MM.1S (cell line): ENCODE results near the gene PRDM12.

ENCODE experiments used
- DNase-seq: peaks from one replicate; pipeline ENCODE4 v3.0.0-alpha.2; 2015
- H2AFZ ChIP-seq: fragments of 300-600 bp; sonication (generic); 2 replicates; pipeline ENCODE4 v1.6.0; 2016; ENCODE audit warnings: antibody characterized with exemption, low read length
- H3F3A ChIP-seq: fragments of 300-600 bp; sonication (generic); 2 replicates; pipeline ENCODE4 v1.6.1; 2016; ENCODE audit warnings: mild to moderate bottlenecking, antibody characterized with exemption, low read length, moderate library complexity, mixed read lengths; ENCODE audit not compliant: insufficient read depth
- H3K27ac ChIP-seq: fragments of 300-600 bp; sonication (generic); 2 replicates; pipeline ENCODE4 v1.5.1; 2016; ENCODE audit warnings: mild to moderate bottlenecking, low read length
- H3K27me3 ChIP-seq: fragments of 300-600 bp; sonication (generic); replicated peaks from 2 replicates; pipeline ENCODE4 v1.6.0; 2016; ENCODE audit warnings: low read length; ENCODE audit not compliant: insufficient read depth
- H3K36me3 ChIP-seq: fragments of 300-600 bp; sonication (generic); replicated peaks from 2 replicates; pipeline ENCODE4 v1.6.1; 2016; ENCODE audit warnings: mild to moderate bottlenecking, low read length, mixed read lengths; ENCODE audit not compliant: insufficient read depth
- H3K4me1 ChIP-seq: fragments of 300-600 bp; sonication (generic); 2 replicates; pipeline ENCODE4 v1.6.1; 2016; ENCODE audit warnings: low read length, mixed read lengths
- H3K4me2 ChIP-seq: fragments of 300-600 bp; sonication (generic); 2 replicates; pipeline ENCODE4 v1.6.0; 2016; ENCODE audit warnings: low read depth, low read length
- H3K4me3 ChIP-seq: fragments of 300-600 bp; sonication (generic); 2 replicates; pipeline ENCODE4 v1.5.1; 2016; ENCODE audit warnings: low read length, mixed read lengths
- H3K79me2 ChIP-seq: fragments of 300-600 bp; sonication (generic); 2 replicates; pipeline ENCODE4 v1.6.1; 2016; ENCODE audit warnings: mixed run types, low read length, mixed read lengths
- H3K9ac ChIP-seq: fragments of 300-600 bp; sonication (generic); 2 replicates; pipeline ENCODE4 v1.6.1; 2016; ENCODE audit warnings: low read length, mixed read lengths
- H3K9me2 ChIP-seq: fragments of 300-600 bp; sonication (generic); replicated peaks from 2 replicates; pipeline ENCODE4 v1.6.1; 2016; ENCODE audit warnings: mild to moderate bottlenecking, low read length, mixed read lengths; ENCODE audit not compliant: insufficient read depth
- H3K9me3 ChIP-seq: fragments of 300-600 bp; sonication (generic); replicated peaks from 2 replicates; pipeline ENCODE4 v1.6.1; 2016; ENCODE audit warnings: mild to moderate bottlenecking, low read length, mixed read lengths; ENCODE audit not compliant: insufficient read depth
- H4K20me1 ChIP-seq: fragments of 300-600 bp; sonication (generic); 2 replicates; pipeline ENCODE4 v1.6.1; 2016; ENCODE audit warnings: mild to moderate bottlenecking, low read length, moderate library complexity, mixed read lengths; ENCODE audit not compliant: insufficient read depth
- EZH2 ChIP-seq: fragments of 300-600 bp; sonication (generic); optimal IDR thresholded peaks from 2 replicates; pipeline ENCODE3; 2017; ENCODE audit warnings: low read depth, mild to moderate bottlenecking, antibody characterized with exemption, low read length, mixed read lengths
- EZH2phosphoT487 ChIP-seq: fragments of 300-600 bp; sonication (generic); IDR thresholded peaks from 2 replicates; pipeline ENCODE4 v1.6.1; 2018; ENCODE audit warnings: antibody characterized with exemption, low read length
- TF ChIP-seq, protein P1 (sequence below): fragments of 300-600 bp; sonication (generic); IDR thresholded peaks from 2 replicates; pipeline ENCODE4 v1.5.1; 2016; ENCODE audit warnings: antibody characterized with exemption, low read length, mixed read lengths

PRDM12 gene

GRCh38 chr9:130696139-130696650 is 31.8 kb downstream of the PRDM12 start:
- H4K20me1 ChIP-seq: peaks cover 7% of the 10 kb centered on the region; the same call in 1 of the 2 replicates
- TF ChIP-seq, protein P1, sequence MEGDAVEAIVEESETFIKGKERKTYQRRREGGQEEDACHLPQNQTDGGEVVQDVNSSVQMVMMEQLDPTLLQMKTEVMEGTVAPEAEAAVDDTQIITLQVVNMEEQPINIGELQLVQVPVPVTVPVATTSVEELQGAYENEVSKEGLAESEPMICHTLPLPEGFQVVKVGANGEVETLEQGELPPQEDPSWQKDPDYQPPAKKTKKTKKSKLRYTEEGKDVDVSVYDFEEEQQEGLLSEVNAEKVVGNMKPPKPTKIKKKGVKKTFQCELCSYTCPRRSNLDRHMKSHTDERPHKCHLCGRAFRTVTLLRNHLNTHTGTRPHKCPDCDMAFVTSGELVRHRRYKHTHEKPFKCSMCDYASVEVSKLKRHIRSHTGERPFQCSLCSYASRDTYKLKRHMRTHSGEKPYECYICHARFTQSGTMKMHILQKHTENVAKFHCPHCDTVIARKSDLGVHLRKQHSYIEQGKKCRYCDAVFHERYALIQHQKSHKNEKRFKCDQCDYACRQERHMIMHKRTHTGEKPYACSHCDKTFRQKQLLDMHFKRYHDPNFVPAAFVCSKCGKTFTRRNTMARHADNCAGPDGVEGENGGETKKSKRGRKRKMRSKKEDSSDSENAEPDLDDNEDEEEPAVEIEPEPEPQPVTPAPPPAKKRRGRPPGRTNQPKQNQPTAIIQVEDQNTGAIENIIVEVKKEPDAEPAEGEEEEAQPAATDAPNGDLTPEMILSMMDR: no peak
- TF ChIP-seq EZH2phosphoT487 (no peak), EZH2 (no peak)
- no peak overlapping the region for H3K9ac ChIP-seq
- no peak for DNase-seq
- peaks cover 67% of the 10 kb centered on the region for H3K79me2 ChIP-seq
- no peaks in the 10 kb centered on the region for H3K9me3 ChIP-seq
- H3K27ac ChIP-seq: no peak overlapping the region
- H3K27me3 ChIP-seq: no peaks in the 10 kb centered on the region
- no peaks in the 10 kb centered on the region for H3K9me2 ChIP-seq
- no peak overlapping the region for H2AFZ ChIP-seq
- H3F3A ChIP-seq: no peaks in the 10 kb centered on the region
- no peak overlapping the region for H3K4me2 ChIP-seq
- H3K36me3 ChIP-seq: peaks cover 5% of the 10 kb centered on the region
- 0 out of 2 replicates have a peak, but pooled peaks cover 13% of the 10 kb centered on the region for H3K4me1 ChIP-seq
- no peak overlapping the region for H3K4me3 ChIP-seq

DNA sequence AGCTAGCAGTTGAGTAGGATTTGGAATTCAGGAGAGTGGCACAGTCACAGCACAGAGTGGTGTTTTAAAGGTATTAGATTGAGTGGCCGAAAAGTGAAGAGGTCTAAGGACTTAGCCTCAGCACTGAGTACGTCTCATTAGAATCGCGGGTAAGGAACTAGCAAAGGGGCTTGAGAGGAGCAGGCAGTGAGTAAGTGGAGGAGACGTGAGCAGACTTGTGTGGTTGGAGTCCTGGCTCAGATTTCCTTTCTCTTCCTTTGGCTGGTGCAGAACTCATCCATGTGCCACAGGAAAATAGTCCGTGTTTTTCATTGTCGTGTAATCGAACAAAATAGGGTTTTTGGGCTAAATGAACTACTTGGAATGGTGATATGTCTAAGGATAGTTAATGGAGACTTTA is 32.6 kb downstream of the PRDM12 start:
- Histone ChIP-seq H3K27me3 (no peaks in the 10 kb centered on the region), H2AFZ (no peak overlapping the region), H3K36me3 (peaks cover 12% of the 10 kb centered on the region), H4K20me1 (peaks cover 10% of the 10 kb centered on the region), H3K4me2 (no peak overlapping the region), H3K4me1 (0 out of 2 replicates have a peak, but pooled peaks cover 13% of the 10 kb centered on the region), H3K9me3 (no peaks in the 10 kb centered on the region), H3K9ac (no peak overlapping the region), H3K9me2 (no peaks in the 10 kb centered on the region), H3K79me2 (peaks cover 74% of the 10 kb centered on the region), H3K4me3 (no peak overlapping the region), H3K27ac (no peak overlapping the region), H3F3A (no peaks in the 10 kb centered on the region)
- no peak for DNase-seq
- TF ChIP-seq EZH2 (no peak), EZH2phosphoT487 (no peak)
- TF ChIP-seq, protein P1: no peak

- Histone ChIP-seq H3K27ac (no peak overlapping the region), H3K9me2 (no peaks in the 10 kb centered on the region), H3F3A (no peaks in the 10 kb centered on the region), H3K4me3 (no peak overlapping the region), H2AFZ (no peak overlapping the region), H4K20me1 (peaks cover 10% of the 10 kb centered on the region), H3K9ac (no peak overlapping the region), H3K4me2 (no peak overlapping the region), H3K4me1 (0 out of 2 replicates have a peak, but pooled peaks cover 13% of the 10 kb centered on the region), H3K79me2 (peaks cover 83% of the 10 kb centered on the region), H3K27me3 (no peaks in the 10 kb centered on the region), H3K36me3 (peaks cover 23% of the 10 kb centered on the region), H3K9me3 (no peaks in the 10 kb centered on the region)
- no peak for DNase-seq
- TF ChIP-seq EZH2phosphoT487 (no peak), EZH2 (no peak)
- TF ChIP-seq, protein P1: no peak
Measured at GRCh38 chr9:130698514-130698913, 34.1 kb downstream of the PRDM12 start.
